Pancreas (tissue), 10 donors: Measurements from ENCODE around the gene IQCN. TPM values are rescaled to one million over a fixed set of nuclear protein-coding genes. Genes with fewer than 3 reads are reported as not detected.

Source experiments
- ATAC-seq, 4 donors: fragments of 200-7000 bp; cut with Tn5 transposase; one replicate each; pipeline versions ENCODE4 v1.8.0 to v1.9.1; 2020; ENCODE audit warnings: mild to moderate bottlenecking in 4 of 4, moderate library complexity in 4 of 4
- DNase-seq, 6 donors: peaks; one replicate each; pipeline ENCODE4 v3.0.0-alpha.2; 2020
- FAIRE-seq: peaks from 2 replicates; lab custom pipeline; 2012; peaks lifted over from hg19 to GRCh38; lab: Jason Lieb, UNC
- H3K27ac ChIP-seq, 4 donors: fragments of 200-600 bp; sonication (generic); 1 replicate in 3 of 4; 2 replicates in 1 of 4; pipeline versions ENCODE4 v1.5.0 to v1.8.0; 2020
- H3K27me3 ChIP-seq, 4 donors: fragments of 200-600 bp; one replicate each; pipeline ENCODE4 v1.8.0; 2021
- H3K36me3 ChIP-seq, 3 donors: fragments of 200-600 bp; sonication (generic) in 1 of 3; one replicate each; pipeline versions ENCODE4 v1.5.0 to v1.8.0; 2020 to 2021
- H3K4me1 ChIP-seq, 3 donors: fragments of 200-600 bp; one replicate each; pipeline ENCODE4 v1.8.0; 2021
- H3K4me3 ChIP-seq, 4 donors: fragments of 200-600 bp; sonication (generic) in 2 of 4; one replicate each; pipeline versions ENCODE4 v1.5.0 to v1.8.0; 2020 to 2021
- H3K9me3 ChIP-seq, 4 donors: fragments of 200-600 bp; one replicate each; pipeline ENCODE4 v1.8.0; 2021
- WGBS, 2 donors: extraction: QIAGEN DNeasy Blood & Tissue Kit; methylation state at CpG; one replicate each; pipeline ENCODE4 v1.1.7; 2013; 5-methylcytosine and 5-hydroxymethylcytosine counted together
- intact Hi-C, 3 donors: fragments of 100-400 bp; cut with DNase I; formaldehyde crosslinking; loops; one replicate each; pipeline versions ENCODE4 v1.11.1 to v1.14.2; 2022
- polyA plus RNA-seq, 2 donors: library from polyadenylated mRNA; stranded (reverse); fragments of 200-250 nt; gene quantifications; one replicate each; pipeline ENCODE4 v1.2.3, GENCODE V29; 2013
- total RNA-seq, 6 donors: library from RNA; stranded (reverse); fragmentation: NEBNext Ultra II Directional in 4 of 6; extraction: Animal tissue kit (Norgen Biotek cat#: 25700) in 4 of 6; gene quantifications; one replicate each; pipeline versions ENCODE4 v1.2.1 to v1.2.4, GENCODE V29; 2021 to 2023
- TF ChIP-seq, protein P1 (sequence below), 4 donors: fragments of 200-600 bp; sonication (generic) in 3 of 4; IDR thresholded peaks; one replicate each; pipeline versions ENCODE4 v1.5.0 to v1.8.0; 2021; ENCODE audit warnings: antibody characterized with exemption in 4 of 4
- donor health status: healthy with polysubstance abuse.
- donor health status: DM: no; HTN: no; CAD: no; lungs with moderate emphysema.
- donor health status: DM: no; HTN: no; CAD: no.
- donor health status: control.
- donor health status: control.
- donor health status: Bipolar disorder and iron deficiency.
- donor health status: DM: yes; HTN: yes; CAD: no.
- donor health status: DM: no; HTN: no; CAD: no.
- donor health status: DM: no; HTN: no; CAD: no.
- donor health status: DM: yes; HTN: yes; CAD: no.

IQCN gene
- total and polyA plus RNA-seq, 8 donors, result 1.0 to 25.3 (median 3.2) TPM

DNA sequence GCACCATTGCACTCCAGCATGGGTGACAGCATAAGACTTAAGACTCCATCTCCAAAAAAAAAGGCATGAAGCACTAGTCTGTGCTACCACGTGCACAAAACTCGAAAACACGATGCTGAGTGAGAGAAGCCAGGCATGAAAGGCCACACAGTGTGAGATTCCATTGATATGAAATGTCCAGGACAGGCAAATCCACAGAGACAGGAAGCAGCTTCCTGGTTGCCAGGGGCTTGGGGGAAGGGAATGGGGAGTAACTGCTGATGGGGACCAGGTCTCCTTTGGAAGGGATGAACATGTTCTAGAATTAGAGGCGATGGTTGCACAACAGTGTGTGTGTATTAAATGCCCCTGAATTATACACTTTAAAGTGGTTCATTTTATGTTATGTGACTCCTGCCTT, 23.1 kb upstream of the IQCN start:
- ATAC-seq (no peak), FAIRE-seq (no peak), DNase-seq (no peak)
- Histone ChIP-seq H3K36me3 (no peaks in the 10 kb centered on the region), H3K9me3 (no peaks in the 10 kb centered on the region), H3K4me1 (peaks cover 0 to 4% (median 0%) of the 10 kb centered on the region in 3 donors), H3K4me3 (no peak overlapping the region), H3K27me3 (no peaks in the 10 kb centered on the region), H3K27ac (no peak overlapping the region)
- 59 to 61% methylated on average over 4 of the region's 4 CpGs for WGBS, 2 donors
- intact Hi-C loops, result no loop called here
- TF ChIP-seq, protein P1, sequence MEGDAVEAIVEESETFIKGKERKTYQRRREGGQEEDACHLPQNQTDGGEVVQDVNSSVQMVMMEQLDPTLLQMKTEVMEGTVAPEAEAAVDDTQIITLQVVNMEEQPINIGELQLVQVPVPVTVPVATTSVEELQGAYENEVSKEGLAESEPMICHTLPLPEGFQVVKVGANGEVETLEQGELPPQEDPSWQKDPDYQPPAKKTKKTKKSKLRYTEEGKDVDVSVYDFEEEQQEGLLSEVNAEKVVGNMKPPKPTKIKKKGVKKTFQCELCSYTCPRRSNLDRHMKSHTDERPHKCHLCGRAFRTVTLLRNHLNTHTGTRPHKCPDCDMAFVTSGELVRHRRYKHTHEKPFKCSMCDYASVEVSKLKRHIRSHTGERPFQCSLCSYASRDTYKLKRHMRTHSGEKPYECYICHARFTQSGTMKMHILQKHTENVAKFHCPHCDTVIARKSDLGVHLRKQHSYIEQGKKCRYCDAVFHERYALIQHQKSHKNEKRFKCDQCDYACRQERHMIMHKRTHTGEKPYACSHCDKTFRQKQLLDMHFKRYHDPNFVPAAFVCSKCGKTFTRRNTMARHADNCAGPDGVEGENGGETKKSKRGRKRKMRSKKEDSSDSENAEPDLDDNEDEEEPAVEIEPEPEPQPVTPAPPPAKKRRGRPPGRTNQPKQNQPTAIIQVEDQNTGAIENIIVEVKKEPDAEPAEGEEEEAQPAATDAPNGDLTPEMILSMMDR (IDR thresholded peaks at IDR 0.05), result no peak

DNA sequence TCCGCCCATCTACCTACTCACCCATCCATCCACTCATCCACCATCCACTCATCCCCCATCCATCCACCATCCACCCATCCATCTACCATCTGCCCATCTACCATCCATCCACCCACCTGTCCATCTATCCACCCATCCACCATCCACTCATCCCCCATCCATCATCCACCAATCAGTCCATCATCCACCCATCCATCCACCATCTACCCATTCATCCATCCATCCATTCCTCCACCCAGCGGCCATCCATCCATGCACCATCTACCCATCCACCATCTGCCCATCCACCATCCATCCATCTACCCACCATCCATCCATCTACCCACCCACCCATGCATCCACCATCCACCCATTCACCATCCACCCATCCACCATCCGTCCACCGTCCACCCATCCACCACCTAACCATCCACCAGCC, 20.8 kb upstream of the IQCN start:
- H3K36me3 ChIP-seq, result no peaks in the 10 kb centered on the region
- WGBS, 2 donors, result 93 to 96% methylated on average over 4 of the region's 4 CpGs

DNA sequence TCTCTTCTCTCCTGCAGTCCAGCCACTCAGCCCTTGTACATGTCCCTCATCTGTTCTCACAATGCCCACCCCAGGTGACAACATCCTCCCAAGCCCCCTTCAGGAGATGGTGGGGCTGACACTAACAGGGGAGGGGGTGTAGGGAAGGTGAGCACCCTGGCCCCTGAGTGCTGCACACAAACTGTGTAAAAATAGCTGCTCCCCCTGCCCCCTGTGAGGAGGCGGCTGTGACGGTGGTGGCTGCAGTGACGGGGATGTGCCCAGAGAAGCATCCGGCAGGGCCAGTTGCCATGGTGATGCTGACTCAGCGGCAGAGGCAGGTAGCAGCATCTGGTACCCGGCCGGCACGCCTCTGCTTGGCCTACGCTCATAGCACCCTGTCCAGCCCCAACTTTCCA, 20.2 kb upstream of the IQCN start:
- no peaks in the 10 kb centered on the region for H3K36me3 ChIP-seq
- TF ChIP-seq, protein P1 (IDR thresholded peaks at IDR 0.05), result no peak
- ATAC-seq (peak in 1 of 4 donors; percentile 8), FAIRE-seq (no peak), DNase-seq (peak in 1 of 6 donors; percentile 61)
- no peaks in the 10 kb centered on the region for H3K9me3 ChIP-seq
- H3K4me1 ChIP-seq, result peaks cover 0 to 4% (median 0%) of the 10 kb centered on the region in 3 donors
- H3K27ac ChIP-seq, result no peak overlapping the region
- no peak overlapping the region for H3K4me3 ChIP-seq
- 66 to 79% methylated on average over 9 of the region's 9 CpGs for WGBS, 2 donors
- no peaks in the 10 kb centered on the region for H3K27me3 ChIP-seq
- intact Hi-C loops, result no loop called here

More for the DNA sequence above, 20.8 kb upstream of the IQCN start:
- no peak overlapping the region for H3K27ac ChIP-seq
- no peaks in the 10 kb centered on the region for H3K9me3 ChIP-seq
- TF ChIP-seq, protein P1 (IDR thresholded peaks at IDR 0.05), result no peak
- no peak for FAIRE-seq
- no peaks in the 10 kb centered on the region for H3K27me3 ChIP-seq
- intact Hi-C loops, result no loop called here
- H3K4me1 ChIP-seq, result peaks cover 0 to 4% (median 0%) of the 10 kb centered on the region in 3 donors
- H3K4me3 ChIP-seq, result no peak overlapping the region
- DNase-seq, result no peak
- no peak for ATAC-seq

DNA sequence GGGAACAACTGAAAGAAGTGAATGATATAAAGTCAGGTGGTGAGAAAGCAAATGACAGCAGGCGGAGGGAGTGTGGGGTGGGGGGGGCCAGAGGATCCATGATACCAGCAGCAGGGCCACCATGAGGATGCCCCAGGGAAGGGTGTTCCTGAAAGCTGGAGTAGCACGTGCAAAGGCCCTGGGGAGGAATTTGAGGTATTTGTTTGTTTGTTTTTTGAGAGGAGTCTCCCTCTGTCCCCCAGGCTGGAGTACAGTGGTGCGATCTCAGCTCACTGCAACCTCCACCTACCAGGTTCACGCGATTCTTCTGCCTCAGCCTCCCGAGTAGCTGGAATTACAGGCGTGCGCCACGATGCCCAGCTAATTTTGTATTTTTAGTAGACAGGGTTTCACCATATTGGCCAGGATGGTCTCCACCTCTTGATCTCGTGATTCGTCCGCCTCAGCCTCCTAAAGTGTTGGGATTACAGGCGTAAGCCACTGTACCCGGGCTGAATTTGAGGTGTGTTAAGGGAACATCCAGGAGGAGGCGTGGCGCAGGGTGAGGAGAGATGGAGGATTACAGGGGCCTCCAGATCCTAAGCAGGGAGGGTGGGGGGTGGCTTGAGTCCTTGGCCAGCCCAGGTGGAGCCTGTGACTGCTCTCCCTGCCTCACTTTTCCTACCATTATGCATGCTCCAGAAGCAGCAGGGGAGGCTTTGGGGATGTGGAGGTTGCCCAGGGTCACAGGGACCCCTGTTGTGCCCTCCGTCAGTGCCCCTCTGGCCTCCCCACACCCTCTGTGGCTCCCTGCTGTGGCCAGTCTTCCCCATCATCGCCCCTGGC, 19.6 kb upstream of the IQCN start:
- Histone ChIP-seq H3K4me3 (no peak overlapping the region), H3K9me3 (no peaks in the 10 kb centered on the region), H3K27ac (peak overlapping the region in 2 of 4 donors; percentile 97 to 98), H3K36me3 (no peaks in the 10 kb centered on the region), H3K4me1 (peaks cover 0 to 4% (median 0%) of the 10 kb centered on the region in 3 donors), H3K27me3 (no peaks in the 10 kb centered on the region)
- FAIRE-seq (no peak), ATAC-seq (no peak), DNase-seq (no peak)
- WGBS, 2 donors, result 77 to 79% methylated on average over 18 of the region's 18 CpGs
- intact Hi-C loops, result no loop called here
- TF ChIP-seq, protein P1 (IDR thresholded peaks at IDR 0.05), result no peak
